Measurements from ENCODE around the gene EFCAB8.
"Not testable (repeated sequence)": the region's sequence is repeated elsewhere in the genome, so short reads cannot be mapped to it uniquely, and the experiment has no call there.

EFCAB8 gene

GRCh38 chr20:32842688-32843524, 15.8 kb upstream of the EFCAB8 start:
- DNase-seq = no peak

GRCh38 chr20:32845786-32846185, 12.9 kb upstream of the EFCAB8 start:
- no peak for DNase-seq

- no peak for DNase-seq
Measured at GRCh38 chr20:32846852-32847251, 11.9 kb upstream of the EFCAB8 start.

- DNase-seq = no peak
Measured at GRCh38 chr20:32847964-32848363, 10.8 kb upstream of the EFCAB8 start.

- DNase-seq = no peak
Measured at GRCh38 chr20:32848846-32849245, 9.9 kb upstream of the EFCAB8 start.

GRCh38 chr20:32849577-32849976, 9.1 kb upstream of the EFCAB8 start:
- no peak for DNase-seq

- DNase-seq = no peak
Measured at GRCh38 chr20:32855387-32855786, 3.3 kb upstream of the EFCAB8 start.

GRCh38 chr20:32858189-32858588, 534 bp upstream of the EFCAB8 start:
- DNase-seq = no peak

GRCh38 chr20:32861446-32861845, 2.7 kb downstream of the EFCAB8 start:
- no peak for DNase-seq

GRCh38 chr20:32869562-32869961, 10.8 kb downstream of the EFCAB8 start:
- DNase-seq = no peak

- not testable (repeated sequence) for DNase-seq
Measured at GRCh38 chr20:32870526-32870925, 11.8 kb downstream of the EFCAB8 start.

GRCh38 chr20:32870985-32871384, 12.3 kb downstream of the EFCAB8 start:
- DNase-seq = no peak

GRCh38 chr20:32871627-32872160, 13.0 kb downstream of the EFCAB8 start:
- DNase-seq = no peak

GRCh38 chr20:32872266-32872665, 13.5 kb downstream of the EFCAB8 start:
- DNase-seq = no peak

GRCh38 chr20:32875673-32876072, 16.9 kb downstream of the EFCAB8 start:
- no peak for DNase-seq

GRCh38 chr20:32877507-32877906, 18.8 kb downstream of the EFCAB8 start:
- DNase-seq = no peak

GRCh38 chr20:32878820-32879219, 20.1 kb downstream of the EFCAB8 start:
- no peak for DNase-seq

- no peak for DNase-seq
Measured at GRCh38 chr20:32879538-32879937, 20.8 kb downstream of the EFCAB8 start.

- DNase-seq = no peak
Measured at GRCh38 chr20:32880635-32881034, 21.9 kb downstream of the EFCAB8 start.

- DNase-seq = no peak
Measured at GRCh38 chr20:32883081-32883480, 24.4 kb downstream of the EFCAB8 start.

- DNase-seq = no peak
Measured at GRCh38 chr20:32885185-32885584, 26.5 kb downstream of the EFCAB8 start.

- DNase-seq = no peak
Measured at GRCh38 chr20:32885952-32886351, 27.2 kb downstream of the EFCAB8 start.

- DNase-seq = no peak
Measured at GRCh38 chr20:32886652-32887051, 27.9 kb downstream of the EFCAB8 start.

GRCh38 chr20:32887492-32887891, 28.8 kb downstream of the EFCAB8 start:
- no peak for DNase-seq

- DNase-seq = no peak
Measured at GRCh38 chr20:32888636-32889035, 29.9 kb downstream of the EFCAB8 start.

Data from stimulated activated CD4-positive, alpha-beta T cell treated with anti-CD3 and anti-CD28 coated beads, Interleukin-4, amount 100 ng/mL, for 1 hour (primary cell).